Measurements from ENCODE around the gene RBM44.
"Not testable (repeated sequence)": the region's sequence is repeated elsewhere in the genome, so short reads cannot be mapped to it uniquely, and the experiment has no call there.

RBM44 gene

GRCh38 chr2:237783678-237784077 lies 14.9 kb upstream of the RBM44 start:
- not testable (repeated sequence) for H3K9me3 ChIP-seq (ENCODE audit: low read length); H3K27me3 ChIP-seq (ENCODE audit: control insufficient read depth in 1 of 2, insufficient read depth in 2 of 2, low read length in 2 of 2); H3K4me1 ChIP-seq (ENCODE audit: insufficient read depth, low read length); H3K4me3 ChIP-seq (ENCODE audit: low read depth in 1 of 2, low read length in 2 of 2); H3K27ac ChIP-seq (ENCODE audit: low read depth, low read length); H3K9ac ChIP-seq (ENCODE audit: low read length)
- H3K36me3 ChIP-seq (ENCODE audit: insufficient read depth, low read length) = peaks cover 24% of the 10 kb centered on the region

GRCh38 chr2:237786936-237787335 lies 11.6 kb upstream of the RBM44 start:
- Histone ChIP-seq H3K36me3 (ENCODE audit: insufficient read depth, low read length) (no peaks in the 10 kb centered on the region), H3K4me1 (ENCODE audit: insufficient read depth, low read length) (no peaks in the 10 kb centered on the region), H3K4me3 (ENCODE audit: low read depth in 1 of 2, low read length in 2 of 2) (no peak overlapping the region), H3K9ac (ENCODE audit: low read length) (no peak overlapping the region), H3K27me3 (ENCODE audit: control insufficient read depth in 1 of 2, insufficient read depth in 2 of 2, low read length in 2 of 2) (no peaks in the 10 kb centered on the region), H3K27ac (ENCODE audit: low read depth, low read length) (no peak overlapping the region), H3K9me3 (ENCODE audit: low read length) (peaks cover 3% of the 10 kb centered on the region)

DNA sequence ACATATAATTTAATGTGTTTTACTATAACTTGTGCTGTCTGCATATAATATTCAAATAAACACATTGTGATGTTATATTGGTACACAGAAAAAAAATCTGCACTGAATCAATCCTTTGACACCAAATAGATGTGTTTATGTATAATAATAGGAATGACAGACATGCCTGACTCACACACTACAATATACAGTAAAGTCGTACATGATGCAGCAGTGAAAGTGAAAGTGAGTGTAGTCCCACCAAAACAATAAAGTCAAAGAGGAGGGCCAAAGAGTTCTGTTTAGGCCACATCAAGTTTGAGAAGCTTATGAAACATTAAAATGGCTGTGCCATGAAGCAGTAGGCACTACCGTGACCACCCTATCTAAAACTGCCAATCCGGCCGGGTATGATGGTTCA lies 8.2 kb upstream of the RBM44 start:
- Histone ChIP-seq H3K27me3 (ENCODE audit: control insufficient read depth in 1 of 2, insufficient read depth in 2 of 2, low read length in 2 of 2) (no peaks in the 10 kb centered on the region), H3K9me3 (ENCODE audit: low read length) (peaks cover 3% of the 10 kb centered on the region), H3K4me1 (ENCODE audit: insufficient read depth, low read length) (no peaks in the 10 kb centered on the region), H3K27ac (ENCODE audit: low read depth, low read length) (no peak overlapping the region), H3K9ac (ENCODE audit: low read length) (no peak overlapping the region), H3K4me3 (ENCODE audit: low read depth in 1 of 2, low read length in 2 of 2) (no peak overlapping the region), H3K36me3 (ENCODE audit: insufficient read depth, low read length) (no peaks in the 10 kb centered on the region)

GRCh38 chr2:237791977-237792727 lies 6.4 kb upstream of the RBM44 start:
- Histone ChIP-seq H3K27ac (ENCODE audit: low read depth, low read length) (no peak overlapping the region), H3K27me3 (ENCODE audit: control insufficient read depth in 1 of 2, insufficient read depth in 2 of 2, low read length in 2 of 2) (no peaks in the 10 kb centered on the region), H3K9ac (ENCODE audit: low read length) (no peak overlapping the region), H3K4me1 (ENCODE audit: insufficient read depth, low read length) (no peaks in the 10 kb centered on the region), H3K9me3 (ENCODE audit: low read length) (no peaks in the 10 kb centered on the region), H3K4me3 (ENCODE audit: low read depth in 1 of 2, low read length in 2 of 2) (no peak overlapping the region), H3K36me3 (ENCODE audit: insufficient read depth, low read length) (no peaks in the 10 kb centered on the region)

- Histone ChIP-seq H3K4me3 (ENCODE audit: low read depth in 1 of 2, low read length in 2 of 2) (no peak overlapping the region), H3K4me1 (ENCODE audit: insufficient read depth, low read length) (no peaks in the 10 kb centered on the region), H3K9me3 (ENCODE audit: low read length) (no peaks in the 10 kb centered on the region), H3K36me3 (ENCODE audit: insufficient read depth, low read length) (no peaks in the 10 kb centered on the region), H3K9ac (ENCODE audit: low read length) (no peak overlapping the region), H3K27ac (ENCODE audit: low read depth, low read length) (no peak overlapping the region), H3K27me3 (ENCODE audit: control insufficient read depth in 1 of 2, insufficient read depth in 2 of 2, low read length in 2 of 2) (peaks cover 0 to 6% of the 10 kb centered on the region in 2 donors)
Observed at GRCh38 chr2:237797253-237797652, 1.3 kb upstream of the RBM44 start.

- H3K27ac ChIP-seq (ENCODE audit: low read depth, low read length) = no peak overlapping the region
- no peaks in the 10 kb centered on the region for H3K9me3 ChIP-seq (ENCODE audit: low read length)
- no peaks in the 10 kb centered on the region for H3K36me3 ChIP-seq (ENCODE audit: insufficient read depth, low read length)
- no peak overlapping the region for H3K9ac ChIP-seq (ENCODE audit: low read length)
- peaks cover 0 to 6% of the 10 kb centered on the region in 2 donors for H3K27me3 ChIP-seq (ENCODE audit: control insufficient read depth in 1 of 2, insufficient read depth in 2 of 2, low read length in 2 of 2)
- H3K4me1 ChIP-seq (ENCODE audit: insufficient read depth, low read length) = no peaks in the 10 kb centered on the region
- H3K4me3 ChIP-seq (ENCODE audit: low read depth in 1 of 2, low read length in 2 of 2) = no peak overlapping the region
Observed at GRCh38 chr2:237799060-237799428, 465 bp downstream of the RBM44 start.

DNA sequence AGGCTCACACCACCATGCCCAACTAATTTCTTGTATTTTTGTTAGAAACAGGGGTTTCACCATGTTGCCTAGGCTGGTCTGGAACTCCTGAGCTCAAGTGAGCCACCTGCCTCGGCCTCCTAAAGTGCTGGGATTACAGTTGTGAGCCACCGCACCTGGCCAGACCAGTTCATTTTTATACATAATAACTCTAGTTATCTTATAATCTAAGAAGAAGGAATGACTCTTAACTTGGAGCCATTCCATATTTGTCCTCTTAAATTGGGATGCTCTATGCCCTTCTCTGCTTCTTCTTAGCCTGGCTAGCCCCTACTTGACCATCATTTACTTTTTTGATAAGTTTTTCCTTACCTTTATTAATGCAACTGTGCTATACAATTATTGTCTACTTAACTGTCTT lies 2.9 kb downstream of the RBM44 start:
- Histone ChIP-seq H3K27ac (ENCODE audit: low read depth, low read length) (no peak overlapping the region), H3K9me3 (ENCODE audit: low read length) (no peaks in the 10 kb centered on the region), H3K36me3 (ENCODE audit: insufficient read depth, low read length) (no peaks in the 10 kb centered on the region), H3K4me1 (ENCODE audit: insufficient read depth, low read length) (no peaks in the 10 kb centered on the region), H3K9ac (ENCODE audit: low read length) (no peak overlapping the region), H3K27me3 (ENCODE audit: control insufficient read depth in 1 of 2, insufficient read depth in 2 of 2, low read length in 2 of 2) (peaks cover 0 to 6% of the 10 kb centered on the region in 2 donors), H3K4me3 (ENCODE audit: low read depth in 1 of 2, low read length in 2 of 2) (no peak overlapping the region)

DNA sequence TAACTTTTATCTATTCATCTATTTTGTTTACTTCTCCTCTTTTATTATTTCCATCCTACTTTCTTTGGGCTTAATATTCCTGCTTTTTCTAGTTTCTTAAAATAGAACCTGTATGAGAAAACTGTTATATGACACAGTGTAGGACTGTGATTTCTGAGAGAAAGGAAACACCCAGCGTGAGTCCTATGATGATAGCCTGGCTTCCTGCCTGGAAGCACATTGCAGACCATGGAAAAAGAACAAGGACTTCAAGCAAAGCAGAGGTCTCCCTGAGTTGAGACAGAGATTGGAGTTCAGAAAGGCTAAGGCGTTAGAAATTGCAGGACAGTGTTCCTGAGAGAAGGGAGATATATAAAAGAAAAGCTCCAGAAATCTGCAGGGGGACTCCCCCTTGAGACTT lies 7.8 kb downstream of the RBM44 start:
- no peaks in the 10 kb centered on the region for H3K9me3 ChIP-seq (ENCODE audit: low read length)
- no peak overlapping the region for H3K9ac ChIP-seq (ENCODE audit: low read length)
- no peaks in the 10 kb centered on the region for H3K4me1 ChIP-seq (ENCODE audit: insufficient read depth, low read length)
- H3K27me3 ChIP-seq (ENCODE audit: control insufficient read depth in 1 of 2, insufficient read depth in 2 of 2, low read length in 2 of 2) = no peaks in the 10 kb centered on the region
- no peaks in the 10 kb centered on the region for H3K36me3 ChIP-seq (ENCODE audit: insufficient read depth, low read length)
- H3K27ac ChIP-seq (ENCODE audit: low read depth, low read length) = no peak overlapping the region
- no peak overlapping the region for H3K4me3 ChIP-seq (ENCODE audit: low read depth in 1 of 2, low read length in 2 of 2)

GRCh38 chr2:237815637-237816036 lies 17.1 kb downstream of the RBM44 start:
- Histone ChIP-seq H3K4me1 (ENCODE audit: insufficient read depth, low read length) (no peaks in the 10 kb centered on the region), H3K4me3 (ENCODE audit: low read depth in 1 of 2, low read length in 2 of 2) (no peak overlapping the region), H3K27me3 (ENCODE audit: control insufficient read depth in 1 of 2, insufficient read depth in 2 of 2, low read length in 2 of 2) (no peaks in the 10 kb centered on the region), H3K9ac (ENCODE audit: low read length) (no peak overlapping the region), H3K36me3 (ENCODE audit: insufficient read depth, low read length) (no peaks in the 10 kb centered on the region), H3K9me3 (ENCODE audit: low read length) (no peaks in the 10 kb centered on the region), H3K27ac (ENCODE audit: low read depth, low read length) (no peak overlapping the region)

- Histone ChIP-seq H3K36me3 (ENCODE audit: insufficient read depth, low read length) (no peaks in the 10 kb centered on the region), H3K27ac (ENCODE audit: low read depth, low read length) (no peak overlapping the region), H3K9ac (ENCODE audit: low read length) (no peak overlapping the region), H3K9me3 (ENCODE audit: low read length) (no peaks in the 10 kb centered on the region), H3K4me3 (ENCODE audit: low read depth in 1 of 2, low read length in 2 of 2) (no peak overlapping the region), H3K4me1 (ENCODE audit: insufficient read depth, low read length) (no peaks in the 10 kb centered on the region), H3K27me3 (ENCODE audit: control insufficient read depth in 1 of 2, insufficient read depth in 2 of 2, low read length in 2 of 2) (no peaks in the 10 kb centered on the region)
Observed at GRCh38 chr2:237816531-237816930, 18.0 kb downstream of the RBM44 start.

- H3K27me3 ChIP-seq (ENCODE audit: control insufficient read depth in 1 of 2, insufficient read depth in 2 of 2, low read length in 2 of 2) = no peaks in the 10 kb centered on the region
- no peak overlapping the region for H3K9ac ChIP-seq (ENCODE audit: low read length)
- H3K4me3 ChIP-seq (ENCODE audit: low read depth in 1 of 2, low read length in 2 of 2) = no peak overlapping the region
- no peaks in the 10 kb centered on the region for H3K9me3 ChIP-seq (ENCODE audit: low read length)
- no peaks in the 10 kb centered on the region for H3K4me1 ChIP-seq (ENCODE audit: insufficient read depth, low read length)
- no peak overlapping the region for H3K27ac ChIP-seq (ENCODE audit: low read depth, low read length)
- H3K36me3 ChIP-seq (ENCODE audit: insufficient read depth, low read length) = no peaks in the 10 kb centered on the region
Observed at GRCh38 chr2:237818066-237818473, 19.5 kb downstream of the RBM44 start.

DNA sequence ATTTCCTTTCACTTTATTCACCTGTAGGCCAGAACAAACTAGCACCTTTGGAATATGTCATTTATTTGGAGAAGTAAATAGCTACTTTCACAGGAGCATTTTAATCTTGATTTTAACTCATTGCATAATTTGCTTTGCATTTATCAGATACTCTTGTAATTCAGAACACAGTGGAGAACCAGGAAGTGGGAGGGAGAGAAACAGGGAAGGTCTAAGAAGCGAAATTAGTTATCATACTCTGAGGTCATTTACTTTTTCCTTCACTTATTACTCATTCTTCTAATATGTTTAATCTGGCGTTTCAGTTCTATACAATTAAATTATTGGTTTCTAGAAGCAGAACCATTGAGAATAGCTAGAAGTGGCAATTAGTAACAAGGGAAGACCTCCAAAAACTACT lies 20.7 kb downstream of the RBM44 start:
- no peak overlapping the region for H3K4me3 ChIP-seq (ENCODE audit: low read depth in 1 of 2, low read length in 2 of 2)
- H3K9me3 ChIP-seq (ENCODE audit: low read length) = no peaks in the 10 kb centered on the region
- no peaks in the 10 kb centered on the region for H3K4me1 ChIP-seq (ENCODE audit: insufficient read depth, low read length)
- H3K9ac ChIP-seq (ENCODE audit: low read length) = no peak overlapping the region
- H3K27me3 ChIP-seq (ENCODE audit: control insufficient read depth in 1 of 2, insufficient read depth in 2 of 2, low read length in 2 of 2) = no peaks in the 10 kb centered on the region
- no peaks in the 10 kb centered on the region for H3K36me3 ChIP-seq (ENCODE audit: insufficient read depth, low read length)
- H3K27ac ChIP-seq (ENCODE audit: low read depth, low read length) = no peak overlapping the region

All from muscle layer of colon (tissue), 2 donors.